Esophagus squamous epithelium (tissue), 4 donors: ENCODE results near the gene MACROH2A2.

Experiments
- POLR2A ChIP-seq, 4 donors: fragments of 450-650 bp; IDR thresholded peaks; one replicate each; pipeline ENCODE4 v1.6.1; 2017; ENCODE audit warnings: antibody characterized with exemption in 4 of 4, mild to moderate bottlenecking in 4 of 4, moderate library complexity in 3 of 4
- TF ChIP-seq, protein P1 (sequence below), 6 experiments: fragments of 450-650 bp in 4 of 6; fragments of 200-600 bp in 2 of 6; sonication (generic) in 2 of 6; IDR thresholded peaks; one replicate each; pipeline ENCODE4 v1.5.1; 2016 to 2019; ENCODE audit warnings: antibody characterized with exemption in 6 of 6, mild to moderate bottlenecking in 4 of 6, moderate library complexity in 4 of 6

DNA sequence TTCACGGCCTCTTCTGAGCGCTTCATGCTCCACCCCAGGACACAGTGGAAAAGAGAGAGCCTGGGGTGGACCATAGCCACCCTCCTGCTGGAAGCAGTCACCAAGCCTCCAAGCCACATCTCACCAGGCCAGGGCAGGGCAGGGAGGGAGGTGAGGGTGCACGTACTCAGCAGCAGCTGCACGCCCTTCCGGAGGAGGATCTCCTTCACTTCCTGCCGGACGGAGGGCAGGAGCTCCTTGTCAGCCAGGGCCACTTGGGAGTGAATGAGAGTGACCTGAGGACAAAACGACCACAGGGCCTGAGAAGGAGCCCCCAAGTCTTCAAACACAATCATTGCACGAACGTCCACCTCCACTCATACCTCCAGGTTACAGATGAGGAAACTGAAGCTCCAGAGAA is 65.0 kb downstream of the MACROH2A2 start:
- no peak for TF ChIP-seq POLR2A (IDR thresholded peaks at IDR 0.05)
- TF ChIP-seq, protein P1, sequence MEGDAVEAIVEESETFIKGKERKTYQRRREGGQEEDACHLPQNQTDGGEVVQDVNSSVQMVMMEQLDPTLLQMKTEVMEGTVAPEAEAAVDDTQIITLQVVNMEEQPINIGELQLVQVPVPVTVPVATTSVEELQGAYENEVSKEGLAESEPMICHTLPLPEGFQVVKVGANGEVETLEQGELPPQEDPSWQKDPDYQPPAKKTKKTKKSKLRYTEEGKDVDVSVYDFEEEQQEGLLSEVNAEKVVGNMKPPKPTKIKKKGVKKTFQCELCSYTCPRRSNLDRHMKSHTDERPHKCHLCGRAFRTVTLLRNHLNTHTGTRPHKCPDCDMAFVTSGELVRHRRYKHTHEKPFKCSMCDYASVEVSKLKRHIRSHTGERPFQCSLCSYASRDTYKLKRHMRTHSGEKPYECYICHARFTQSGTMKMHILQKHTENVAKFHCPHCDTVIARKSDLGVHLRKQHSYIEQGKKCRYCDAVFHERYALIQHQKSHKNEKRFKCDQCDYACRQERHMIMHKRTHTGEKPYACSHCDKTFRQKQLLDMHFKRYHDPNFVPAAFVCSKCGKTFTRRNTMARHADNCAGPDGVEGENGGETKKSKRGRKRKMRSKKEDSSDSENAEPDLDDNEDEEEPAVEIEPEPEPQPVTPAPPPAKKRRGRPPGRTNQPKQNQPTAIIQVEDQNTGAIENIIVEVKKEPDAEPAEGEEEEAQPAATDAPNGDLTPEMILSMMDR (IDR thresholded peaks at IDR 0.05) = no peak
